Measurements from ENCODE around the gene HK1.

Gene HK1

GRCh38 chr10:69419744-69420126, 141.4 kb downstream of the HK1 start:
- TF ChIP-seq ZNF76 (tag by site-specific recombination; IDR thresholded peaks at IDR 0.05; ENCODE audit: borderline replicate concordance, low read depth) (no peak), HOXC10 (CRISPR knock-in tag; IDR thresholded peaks at IDR 0.05) (no peak), ZNF366 (tag by site-specific recombination; conservative IDR thresholded peaks at IDR 0.05) (no peak), ZNF658 (tag by site-specific recombination; IDR thresholded peaks at IDR 0.05) (no peak), ZBTB1 (tag by site-specific recombination; IDR thresholded peaks at IDR 0.05) (no peak), ZNF600 (tag by site-specific recombination; IDR thresholded peaks at IDR 0.05) (no peak), PBX3 (CRISPR knock-in tag; IDR thresholded peaks at IDR 0.05) (no peak), ZNF341 (tag by site-specific recombination; IDR thresholded peaks at IDR 0.05; ENCODE audit: low read depth) (no peak), ZNF266 (tag by site-specific recombination; IDR thresholded peaks at IDR 0.05; ENCODE audit: low read depth) (no peak), ZBTB49 (tag by site-specific recombination; IDR thresholded peaks at IDR 0.05; ENCODE audit: low read depth) (no peak), SETDB1 (IDR thresholded peaks at IDR 0.05; ENCODE audit: insufficient read length, low read length) (no peak), EGR2 (tag by site-specific recombination; IDR thresholded peaks at IDR 0.05; ENCODE audit: low read depth) (no peak)
- no peaks in the 10 kb centered on the region for H3K36me3 ChIP-seq (ENCODE audit: control insufficient read depth in 2 of 2, insufficient read depth in 1 of 2, low read length in 2 of 2)
- no peaks in the 10 kb centered on the region for H3K4me1 ChIP-seq (ENCODE audit: control insufficient read depth, insufficient read depth, low read length)
- no peak overlapping the region for H3K27ac ChIP-seq (ENCODE audit: extremely low read depth, low read depth, low read length)
- ChIA-PET POLR2A (no interaction called here), CTCF (interaction anchor here (0.6 to 1.0 kb wide), 3 partner anchors 16 to 96 kb away, joined by 3 to 5 read pairs (median 4); no protein-coding TSS in a partner anchor)
- H3K4me3 ChIP-seq (ENCODE audit: low read depth, low read length) = no peak overlapping the region
- no peaks in the 10 kb centered on the region for H3K9me3 ChIP-seq (ENCODE audit: control insufficient read depth, insufficient read depth, low read depth, low read length)

GRCh38 chr10:69421611-69422308, 143.5 kb downstream of the HK1 start:
- no peaks in the 10 kb centered on the region; the same call in 1 of the 2 replicates for H3K4me1 ChIP-seq (ENCODE audit: control insufficient read depth, insufficient read depth, low read length)
- H3K9me3 ChIP-seq (ENCODE audit: control insufficient read depth, insufficient read depth, low read depth, low read length) = no peaks in the 10 kb centered on the region
- CTCF ChIA-PET = interaction anchor here (0.6 to 1.2 kb wide), 3 partner anchors 78 to 98 kb away, joined by 3 to 4 read pairs (median 3); no protein-coding TSS in a partner anchor
- H3K36me3 ChIP-seq (ENCODE audit: control insufficient read depth in 2 of 2, insufficient read depth in 1 of 2, low read length in 2 of 2) = no peaks in the 10 kb centered on the region
- POLR2A ChIA-PET = no interaction called here
- H3K4me3 ChIP-seq (ENCODE audit: low read depth, low read length) = no peak overlapping the region
- H3K27ac ChIP-seq (ENCODE audit: extremely low read depth, low read depth, low read length) = no peak overlapping the region
- no peak for TF ChIP-seq ZNF10 (tag by site-specific recombination; IDR thresholded peaks at IDR 0.05)
- no peak for TF ChIP-seq OSR2 (tag by site-specific recombination; IDR thresholded peaks at IDR 0.05)
- TF ChIP-seq ZNF776 (tag by site-specific recombination; IDR thresholded peaks at IDR 0.05; ENCODE audit: borderline replicate concordance) = no peak
- TF ChIP-seq ZNF791 (tag by site-specific recombination; IDR thresholded peaks at IDR 0.05) = no peak
- TF ChIP-seq GFI1B (tag by site-specific recombination; IDR thresholded peaks at IDR 0.05) = no peak

- Histone ChIP-seq H3K9me3 (ENCODE audit: control insufficient read depth, insufficient read depth, low read depth, low read length) (no peaks in the 10 kb centered on the region), H3K27ac (ENCODE audit: extremely low read depth, low read depth, low read length) (no peak overlapping the region), H3K4me3 (ENCODE audit: low read depth, low read length) (no peak overlapping the region), H3K4me1 (ENCODE audit: control insufficient read depth, insufficient read depth, low read length) (no peaks in the 10 kb centered on the region; the same call in 1 of the 2 replicates), H3K36me3 (ENCODE audit: control insufficient read depth in 2 of 2, insufficient read depth in 1 of 2, low read length in 2 of 2) (no peaks in the 10 kb centered on the region)
- ChIA-PET POLR2A (no interaction called here), CTCF (interaction anchor here (1.0 to 1.1 kb wide), 2 partner anchors 24 to 185 kb away, joined by 3 read pairs; no protein-coding TSS in a partner anchor)
- TF ChIP-seq ZNF449 (tag by site-specific recombination; IDR thresholded peaks at IDR 0.05) (no peak), ZNF645 (tag by site-specific recombination; IDR thresholded peaks at IDR 0.05) (no peak), ZNF639 (tag by site-specific recombination; IDR thresholded peaks at IDR 0.05) (no peak), KLF7 (tag by site-specific recombination; IDR thresholded peaks at IDR 0.05; ENCODE audit: borderline replicate concordance) (no peak), ZNF626 (tag by site-specific recombination; IDR thresholded peaks at IDR 0.05) (no peak), SP2 (tag by site-specific recombination; IDR thresholded peaks at IDR 0.05) (no peak), ZNF76 (tag by site-specific recombination; IDR thresholded peaks at IDR 0.05; ENCODE audit: borderline replicate concordance, low read depth) (no peak), GLIS1 (tag by site-specific recombination; IDR thresholded peaks at IDR 0.05) (no peak)
These were observed 144.4 kb downstream of the HK1 start for GRCh38 chr10:69422676-69423075.

Data from HEK293 (cell line).